GM21447 (cell line): ENCODE results near the gene DNM3.
"Not testable (repeated sequence)": the region's sequence is repeated elsewhere in the genome, so short reads cannot be mapped to it uniquely, and the experiment has no call there.

Experiments used
- ATAC-seq: cut with Tn5 transposase; IDR thresholded peaks from one replicate; pipeline ENCODE4 v1.9.1; 2021; ENCODE audit not compliant: unreplicated experiment

DNM3 gene

GRCh38 chr1:172269644-172270043, 428.3 kb downstream of the DNM3 start:
- ATAC-seq, result no peak

- no peak for ATAC-seq
Measured at GRCh38 chr1:172270605-172271004, 429.3 kb downstream of the DNM3 start.

- no peak for ATAC-seq
Measured at GRCh38 chr1:172272087-172272486, 430.8 kb downstream of the DNM3 start.

- no peak for ATAC-seq
Measured at GRCh38 chr1:172273647-172274396, 432.5 kb downstream of the DNM3 start.

GRCh38 chr1:172275478-172275877, 434.2 kb downstream of the DNM3 start:
- ATAC-seq, result no peak

- no peak for ATAC-seq
Measured at GRCh38 chr1:172276120-172276818, 435.0 kb downstream of the DNM3 start.

- ATAC-seq, result no peak
Measured at GRCh38 chr1:172277275-172277674, 436.0 kb downstream of the DNM3 start.

GRCh38 chr1:172277989-172278388, 436.7 kb downstream of the DNM3 start:
- no peak for ATAC-seq

GRCh38 chr1:172278478-172278877, 437.2 kb downstream of the DNM3 start:
- ATAC-seq, result no peak

GRCh38 chr1:172279939-172280636, 438.8 kb downstream of the DNM3 start:
- ATAC-seq, result no peak

GRCh38 chr1:172283766-172284165, 442.5 kb downstream of the DNM3 start:
- no peak for ATAC-seq

- no peak for ATAC-seq
Measured at GRCh38 chr1:172286629-172287076, 445.4 kb downstream of the DNM3 start.

- no peak for ATAC-seq
Measured at GRCh38 chr1:172287208-172287607, 445.9 kb downstream of the DNM3 start.

GRCh38 chr1:172288581-172288980, 447.3 kb downstream of the DNM3 start:
- ATAC-seq, result no peak

GRCh38 chr1:172289448-172289847, 448.1 kb downstream of the DNM3 start:
- no peak for ATAC-seq

- ATAC-seq, result no peak
Measured at GRCh38 chr1:172292840-172293239, 451.5 kb downstream of the DNM3 start.

GRCh38 chr1:172293429-172293828, 452.1 kb downstream of the DNM3 start:
- ATAC-seq, result no peak

GRCh38 chr1:172298141-172298540, 456.8 kb downstream of the DNM3 start:
- no peak for ATAC-seq

- no peak for ATAC-seq
Measured at GRCh38 chr1:172298911-172299310, 457.6 kb downstream of the DNM3 start.

GRCh38 chr1:172299515-172299914, 458.2 kb downstream of the DNM3 start:
- no peak for ATAC-seq

- not testable (repeated sequence) for ATAC-seq
Measured at GRCh38 chr1:172307508-172307907, 466.2 kb downstream of the DNM3 start.

GRCh38 chr1:172308142-172308541, 466.8 kb downstream of the DNM3 start:
- no peak for ATAC-seq
